Nephron (organoid): ENCODE measurements around the gene RSAD1.

ENCODE experiments used
- H3K27ac Mint-ChIP-seq, 3 experiments: 2 replicates each; pipeline ENCODE4 v1.8.0; 2020; ENCODE audit warnings: mixed read lengths in 3 of 3, mild to moderate bottlenecking in 2 of 3, moderate library complexity in 1 of 3
- H3K27me3 Mint-ChIP-seq: 2 replicates; pipeline ENCODE4 v1.8.0; 2021; ENCODE audit warnings: low read depth, mild to moderate bottlenecking, moderate library complexity, mixed read lengths
- H3K36me3 Mint-ChIP-seq: 2 replicates; pipeline ENCODE4 v1.8.0; 2020; ENCODE audit warnings: low read depth, mixed read lengths
- H3K4me1 Mint-ChIP-seq: 2 replicates; pipeline ENCODE4 v1.8.0; 2020; ENCODE audit warnings: mixed read lengths
- H3K4me3 Mint-ChIP-seq, 3 experiments: 2 replicates each; pipeline ENCODE4 v1.8.0; 2020; ENCODE audit warnings: mild to moderate bottlenecking in 3 of 3, mixed read lengths in 3 of 3, moderate library complexity in 2 of 3
- H3K9me3 Mint-ChIP-seq: 2 replicates; pipeline ENCODE4 v1.8.0; 2020; ENCODE audit warnings: mixed read lengths
- TF ChIP-seq, protein P1 (sequence below), 3 experiments: fragments of 200-600 bp; sonication (generic); IDR thresholded peaks; one replicate each; pipeline ENCODE4 v1.5.0; 2021; ENCODE audit warnings: antibody characterized with exemption in 3 of 3; ENCODE audit not compliant: unreplicated experiment in 3 of 3

The RSAD1 gene

DNA sequence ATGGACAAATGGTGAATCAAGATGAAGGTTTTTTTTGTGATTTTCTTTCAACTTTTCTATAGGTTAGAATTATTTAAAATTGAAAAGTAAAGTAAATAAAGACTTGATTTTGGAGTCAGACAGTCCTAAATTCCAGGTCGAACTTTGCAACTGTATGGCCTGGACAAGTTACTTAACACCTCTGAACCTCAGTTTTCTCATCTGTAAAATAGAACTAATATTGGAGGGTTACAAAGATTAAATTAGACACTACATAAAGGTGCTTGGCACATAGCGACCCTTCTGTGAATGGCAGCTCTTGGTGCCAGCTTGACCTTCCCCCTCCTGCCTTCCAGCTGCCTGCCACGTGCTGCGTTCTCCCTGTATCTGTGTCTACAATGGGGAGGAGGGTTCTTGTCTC lies 3.0 kb downstream of the RSAD1 start:
- no peak overlapping the region for H3K4me3 Mint-ChIP-seq
- H3K27ac Mint-ChIP-seq: no peak overlapping the region
- TF ChIP-seq, protein P1, sequence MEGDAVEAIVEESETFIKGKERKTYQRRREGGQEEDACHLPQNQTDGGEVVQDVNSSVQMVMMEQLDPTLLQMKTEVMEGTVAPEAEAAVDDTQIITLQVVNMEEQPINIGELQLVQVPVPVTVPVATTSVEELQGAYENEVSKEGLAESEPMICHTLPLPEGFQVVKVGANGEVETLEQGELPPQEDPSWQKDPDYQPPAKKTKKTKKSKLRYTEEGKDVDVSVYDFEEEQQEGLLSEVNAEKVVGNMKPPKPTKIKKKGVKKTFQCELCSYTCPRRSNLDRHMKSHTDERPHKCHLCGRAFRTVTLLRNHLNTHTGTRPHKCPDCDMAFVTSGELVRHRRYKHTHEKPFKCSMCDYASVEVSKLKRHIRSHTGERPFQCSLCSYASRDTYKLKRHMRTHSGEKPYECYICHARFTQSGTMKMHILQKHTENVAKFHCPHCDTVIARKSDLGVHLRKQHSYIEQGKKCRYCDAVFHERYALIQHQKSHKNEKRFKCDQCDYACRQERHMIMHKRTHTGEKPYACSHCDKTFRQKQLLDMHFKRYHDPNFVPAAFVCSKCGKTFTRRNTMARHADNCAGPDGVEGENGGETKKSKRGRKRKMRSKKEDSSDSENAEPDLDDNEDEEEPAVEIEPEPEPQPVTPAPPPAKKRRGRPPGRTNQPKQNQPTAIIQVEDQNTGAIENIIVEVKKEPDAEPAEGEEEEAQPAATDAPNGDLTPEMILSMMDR (IDR thresholded peaks at IDR 0.05; ENCODE audit: unreplicated experiment in 3 of 3): no peak
- peaks cover 11% of the 10 kb centered on the region for H3K27me3 Mint-ChIP-seq
- H3K9me3 Mint-ChIP-seq: no peaks in the 10 kb centered on the region
- peaks cover 19% of the 10 kb centered on the region for H3K4me1 Mint-ChIP-seq
- peaks cover 24% of the 10 kb centered on the region for H3K36me3 Mint-ChIP-seq

DNA sequence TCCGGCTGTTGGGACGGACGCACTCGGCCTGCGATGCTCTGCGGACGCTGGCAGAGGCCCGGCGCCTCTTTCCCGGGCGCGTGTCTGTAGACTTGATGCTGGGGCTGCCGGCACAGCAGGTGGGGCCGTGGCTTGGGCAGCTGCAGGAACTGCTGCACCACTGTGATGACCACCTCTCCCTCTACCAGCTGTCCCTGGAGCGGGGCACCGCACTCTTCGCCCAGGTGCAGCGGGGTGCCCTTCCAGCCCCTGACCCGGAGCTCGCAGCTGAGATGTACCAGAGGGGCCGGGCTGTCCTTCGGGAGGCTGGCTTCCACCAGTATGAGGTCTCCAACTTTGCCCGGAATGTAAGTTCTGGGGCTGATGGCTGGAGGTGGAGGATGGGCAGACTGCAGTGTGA lies 3.5 kb downstream of the RSAD1 start:
- TF ChIP-seq, protein P1 (IDR thresholded peaks at IDR 0.05; ENCODE audit: unreplicated experiment in 3 of 3): no peak
- Mint-ChIP-seq H3K27me3 (peaks cover 6% of the 10 kb centered on the region), H3K4me3 (peak overlapping the region in 2 of 3 experiments; percentile 58 to 65), H3K27ac (peak overlapping the region in 2 of 3 experiments; percentile 32 to 53), H3K36me3 (peaks cover 24% of the 10 kb centered on the region), H3K4me1 (peaks cover 19% of the 10 kb centered on the region), H3K9me3 (no peaks in the 10 kb centered on the region)

DNA sequence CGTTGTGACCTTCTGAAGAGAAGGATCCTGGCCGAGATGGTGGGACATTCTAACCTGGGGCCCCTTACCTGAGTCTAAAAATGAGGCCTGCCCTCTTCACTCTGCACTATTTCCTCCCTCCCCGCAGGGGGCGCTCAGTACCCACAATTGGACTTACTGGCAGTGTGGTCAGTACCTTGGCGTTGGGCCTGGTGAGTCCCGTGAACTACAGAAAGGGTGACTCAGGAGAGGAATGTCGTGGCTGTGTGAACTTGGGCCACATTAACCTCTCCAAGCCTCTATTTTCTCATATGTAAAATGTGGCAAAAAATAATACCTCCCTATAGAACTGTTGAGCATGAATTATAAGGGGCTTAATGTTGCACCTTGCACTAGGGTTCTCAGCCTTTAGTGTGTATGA lies 3.9 kb downstream of the RSAD1 start:
- Mint-ChIP-seq H3K36me3 (peaks cover 24% of the 10 kb centered on the region), H3K9me3 (no peaks in the 10 kb centered on the region), H3K27me3 (peaks cover 5% of the 10 kb centered on the region), H3K4me3 (peak overlapping the region; percentile 21 to 65 (median 58)), H3K4me1 (peaks cover 19% of the 10 kb centered on the region), H3K27ac (peak overlapping the region in 2 of 3 experiments; percentile 32 to 53)
- TF ChIP-seq, protein P1 (IDR thresholded peaks at IDR 0.05; ENCODE audit: unreplicated experiment in 3 of 3): peak; percentile 82 to 83 (median 82)

DNA sequence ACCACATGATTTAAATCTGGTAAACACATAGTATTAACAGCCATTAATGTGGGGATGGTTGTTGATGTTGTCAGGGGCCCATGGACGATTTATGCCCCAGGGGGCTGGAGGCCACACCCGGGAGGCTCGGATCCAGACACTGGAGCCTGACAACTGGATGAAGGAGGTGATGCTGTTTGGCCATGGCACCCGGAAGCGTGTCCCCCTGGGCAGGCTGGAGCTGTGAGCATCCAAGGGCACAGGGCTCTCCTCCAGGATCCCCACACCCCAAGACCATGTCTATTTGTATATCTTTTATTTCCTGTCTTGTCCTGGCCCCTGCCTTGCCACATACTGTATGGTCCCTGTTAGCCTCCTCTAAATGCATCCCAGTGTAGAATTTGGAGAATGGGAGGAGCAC lies 4.6 kb downstream of the RSAD1 start:
- TF ChIP-seq, protein P1 (IDR thresholded peaks at IDR 0.05; ENCODE audit: unreplicated experiment in 3 of 3): no peak
- Mint-ChIP-seq H3K4me3 (no peak overlapping the region), H3K27me3 (peaks cover under 1% of the 10 kb centered on the region), H3K9me3 (no peaks in the 10 kb centered on the region), H3K4me1 (peaks cover 14% of the 10 kb centered on the region), H3K27ac (no peak overlapping the region), H3K36me3 (peaks cover 24% of the 10 kb centered on the region)

DNA sequence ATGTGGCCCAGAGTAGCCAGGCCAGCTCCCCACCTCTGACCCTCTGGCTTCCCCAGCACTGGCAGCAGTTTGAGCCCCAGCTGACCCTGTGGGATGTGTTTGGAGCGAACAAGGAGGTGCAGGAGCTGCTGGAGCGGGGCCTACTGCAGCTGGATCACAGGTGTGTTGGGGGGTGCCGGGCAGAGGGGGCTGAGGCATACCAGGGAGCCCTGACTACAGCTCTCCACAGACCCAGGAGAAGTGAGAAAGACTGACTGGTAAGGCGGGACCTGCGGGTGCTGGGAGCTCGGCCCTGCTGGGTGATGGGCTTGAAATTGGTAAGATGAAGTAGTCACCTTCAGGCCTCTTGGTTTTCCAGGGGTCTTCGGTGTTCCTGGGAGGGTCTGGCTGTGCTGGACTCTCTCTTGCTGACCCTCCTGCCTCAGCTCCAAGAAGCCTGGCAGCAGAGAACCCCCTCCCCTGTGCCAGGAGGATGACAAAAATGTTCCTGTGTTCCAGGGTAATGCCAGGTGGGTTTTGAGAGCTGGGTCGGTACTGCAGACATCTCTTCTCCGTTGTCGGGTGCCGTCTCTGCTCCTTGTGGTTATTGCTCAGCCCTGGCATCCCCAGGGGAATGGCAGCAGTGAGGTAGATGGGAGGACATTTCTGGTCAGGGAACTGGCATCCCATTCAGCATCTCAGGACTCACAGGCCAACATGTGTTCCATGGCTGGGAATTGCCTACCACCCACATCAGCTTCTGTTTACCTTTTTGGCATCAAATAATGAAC lies 5.9 kb downstream of the RSAD1 start:
- Mint-ChIP-seq H3K4me1 (peaks cover 8% of the 10 kb centered on the region), H3K36me3 (peaks cover 24% of the 10 kb centered on the region), H3K27ac (no peak overlapping the region), H3K4me3 (no peak overlapping the region), H3K9me3 (no peaks in the 10 kb centered on the region), H3K27me3 (no peaks in the 10 kb centered on the region)
- TF ChIP-seq, protein P1 (IDR thresholded peaks at IDR 0.05; ENCODE audit: unreplicated experiment in 3 of 3): no peak
